Neuron (in vitro differentiated cells): ENCODE results near the gene TMBIM6.
"Not testable (repeated sequence)": the region's sequence is repeated elsewhere in the genome, so short reads cannot be mapped to it uniquely, and the experiment has no call there.

Experiments used
- H2AFZ ChIP-seq: one replicate; pipeline ENCODE4 v1.6.1; 2013; ENCODE audit warnings: low read depth, mild to moderate bottlenecking, inconsistent platforms, low read length, moderate library complexity
- H3K27me3 ChIP-seq: one replicate; pipeline ENCODE4 v1.6.1; 2013; ENCODE audit warnings: low read length; ENCODE audit not compliant: insufficient read depth
- H3K36me3 ChIP-seq: one replicate; pipeline ENCODE4 v1.6.1; 2013; ENCODE audit warnings: low read length; ENCODE audit not compliant: insufficient read depth
- H3K4me1 ChIP-seq: one replicate; pipeline ENCODE4 v1.6.1; 2013; ENCODE audit warnings: low read length; ENCODE audit not compliant: insufficient read depth
- H3K4me3 ChIP-seq: 2 replicates; pipeline ENCODE4 v1.5.1; 2013; ENCODE audit warnings: mild to moderate bottlenecking, low read length, moderate library complexity
- H3K9me3 ChIP-seq: one replicate; pipeline ENCODE4 v1.6.1; 2013; ENCODE audit warnings: low read length

TMBIM6 gene

DNA sequence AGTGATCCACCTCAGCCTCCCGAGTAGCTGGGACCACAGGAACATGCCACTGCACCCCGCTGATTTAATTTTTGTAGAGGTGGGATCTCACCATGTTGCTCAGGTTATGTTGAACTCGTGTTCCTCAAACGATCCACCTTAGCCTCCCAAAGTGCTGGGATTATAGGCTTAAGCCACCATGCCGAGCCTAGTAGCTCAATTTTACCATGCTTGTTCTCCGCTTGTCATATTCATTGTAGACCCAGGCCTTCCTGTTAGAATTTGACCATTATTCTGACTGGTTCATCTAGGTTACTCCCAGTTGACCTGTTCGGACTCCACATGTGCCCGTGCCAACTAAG lies 24.7 kb downstream of the TMBIM6 start:
- no peaks in the 10 kb centered on the region for H3K9me3 ChIP-seq
- H3K4me1 ChIP-seq: no peaks in the 10 kb centered on the region
- no peak overlapping the region for H3K4me3 ChIP-seq

GRCh38 chr12:49767333-49767732 lies 26.0 kb downstream of the TMBIM6 start:
- H2AFZ ChIP-seq: no peak overlapping the region
- no peaks in the 10 kb centered on the region for H3K27me3 ChIP-seq
- peaks cover 28% of the 10 kb centered on the region for H3K36me3 ChIP-seq
- H3K9me3 ChIP-seq: no peaks in the 10 kb centered on the region
- H3K4me3 ChIP-seq: no peak overlapping the region
- H3K4me1 ChIP-seq: no peaks in the 10 kb centered on the region

More for the DNA sequence above, 24.7 kb downstream of the TMBIM6 start:
- H3K27me3 ChIP-seq: no peaks in the 10 kb centered on the region
- H2AFZ ChIP-seq: no peak overlapping the region
- H3K36me3 ChIP-seq: peaks cover 40% of the 10 kb centered on the region

DNA sequence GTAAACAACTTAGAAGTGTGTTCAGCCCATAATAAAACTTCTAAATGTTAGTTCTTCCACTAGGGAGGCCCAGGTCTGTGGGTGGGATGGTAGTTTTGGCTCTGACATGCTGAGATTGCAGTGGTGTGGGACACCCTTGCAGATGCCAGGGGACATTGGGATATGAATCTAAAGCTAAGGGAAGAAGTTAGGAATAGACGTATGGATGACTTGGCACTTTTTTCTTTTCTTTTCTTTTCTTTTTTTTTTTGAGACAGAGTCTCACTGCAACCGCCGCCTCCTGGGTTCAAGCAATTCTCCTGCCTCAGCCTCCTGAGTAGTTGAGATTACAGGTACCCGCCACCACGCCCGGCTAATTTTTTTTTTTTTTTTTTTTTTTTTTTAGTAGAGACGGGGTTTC lies 31.7 kb downstream of the TMBIM6 start:
- not testable (repeated sequence) for H3K27me3 ChIP-seq, H2AFZ ChIP-seq, H3K4me3 ChIP-seq, H3K4me1 ChIP-seq, H3K36me3 ChIP-seq, H3K9me3 ChIP-seq

- H3K36me3 ChIP-seq: no peaks in the 10 kb centered on the region
- no peaks in the 10 kb centered on the region for H3K4me1 ChIP-seq
- no peaks in the 10 kb centered on the region for H3K27me3 ChIP-seq
- no peak overlapping the region for H2AFZ ChIP-seq
- H3K9me3 ChIP-seq: no peaks in the 10 kb centered on the region
- no peak overlapping the region for H3K4me3 ChIP-seq
These were observed 35.1 kb downstream of the TMBIM6 start for GRCh38 chr12:49776413-49776812.

DNA sequence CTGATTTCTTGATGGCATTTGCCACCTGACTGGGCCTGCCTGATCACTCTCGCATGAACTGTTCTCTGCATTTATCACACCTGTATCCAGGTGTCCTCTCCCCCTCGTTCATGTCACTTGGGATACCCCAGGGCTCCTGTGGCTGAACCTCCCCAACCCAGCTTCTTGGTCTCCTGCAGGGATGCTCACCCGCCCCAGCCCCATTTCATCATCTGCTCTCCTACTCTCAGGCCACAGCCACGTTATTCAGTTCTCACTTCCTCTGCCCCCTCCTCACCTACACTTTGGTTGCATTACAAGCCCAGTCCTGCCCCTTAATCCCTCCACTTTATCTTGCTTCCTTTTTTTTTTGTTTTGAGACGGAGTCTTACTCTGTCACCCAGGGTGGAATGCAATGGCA lies 35.5 kb downstream of the TMBIM6 start:
- Histone ChIP-seq H3K4me3 (no peak overlapping the region), H3K9me3 (no peaks in the 10 kb centered on the region), H2AFZ (no peak overlapping the region), H3K27me3 (no peaks in the 10 kb centered on the region), H3K36me3 (no peaks in the 10 kb centered on the region), H3K4me1 (no peaks in the 10 kb centered on the region)

DNA sequence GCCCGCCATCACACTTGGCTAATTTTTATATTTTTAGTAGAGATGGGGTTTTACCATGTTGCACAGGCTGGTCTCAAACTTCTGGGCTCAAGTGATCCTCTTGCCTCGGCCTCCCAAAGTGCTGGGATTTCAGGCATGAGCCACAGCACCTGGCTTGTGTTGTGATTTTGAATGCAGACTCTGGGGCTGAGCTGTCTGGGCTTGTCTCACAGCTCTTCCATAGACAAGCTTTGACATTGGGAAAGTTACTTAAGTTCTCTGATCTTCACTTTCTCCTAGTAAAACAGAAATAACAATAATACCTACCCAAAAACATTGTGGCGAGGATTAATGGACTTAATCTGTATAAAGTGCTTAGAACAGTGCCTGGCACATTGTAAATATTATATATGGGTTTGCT lies 36.0 kb downstream of the TMBIM6 start:
- H3K4me3 ChIP-seq: no peak overlapping the region
- no peak overlapping the region for H2AFZ ChIP-seq
- no peaks in the 10 kb centered on the region for H3K9me3 ChIP-seq
- no peaks in the 10 kb centered on the region for H3K4me1 ChIP-seq
- H3K36me3 ChIP-seq: no peaks in the 10 kb centered on the region
- no peaks in the 10 kb centered on the region for H3K27me3 ChIP-seq

DNA sequence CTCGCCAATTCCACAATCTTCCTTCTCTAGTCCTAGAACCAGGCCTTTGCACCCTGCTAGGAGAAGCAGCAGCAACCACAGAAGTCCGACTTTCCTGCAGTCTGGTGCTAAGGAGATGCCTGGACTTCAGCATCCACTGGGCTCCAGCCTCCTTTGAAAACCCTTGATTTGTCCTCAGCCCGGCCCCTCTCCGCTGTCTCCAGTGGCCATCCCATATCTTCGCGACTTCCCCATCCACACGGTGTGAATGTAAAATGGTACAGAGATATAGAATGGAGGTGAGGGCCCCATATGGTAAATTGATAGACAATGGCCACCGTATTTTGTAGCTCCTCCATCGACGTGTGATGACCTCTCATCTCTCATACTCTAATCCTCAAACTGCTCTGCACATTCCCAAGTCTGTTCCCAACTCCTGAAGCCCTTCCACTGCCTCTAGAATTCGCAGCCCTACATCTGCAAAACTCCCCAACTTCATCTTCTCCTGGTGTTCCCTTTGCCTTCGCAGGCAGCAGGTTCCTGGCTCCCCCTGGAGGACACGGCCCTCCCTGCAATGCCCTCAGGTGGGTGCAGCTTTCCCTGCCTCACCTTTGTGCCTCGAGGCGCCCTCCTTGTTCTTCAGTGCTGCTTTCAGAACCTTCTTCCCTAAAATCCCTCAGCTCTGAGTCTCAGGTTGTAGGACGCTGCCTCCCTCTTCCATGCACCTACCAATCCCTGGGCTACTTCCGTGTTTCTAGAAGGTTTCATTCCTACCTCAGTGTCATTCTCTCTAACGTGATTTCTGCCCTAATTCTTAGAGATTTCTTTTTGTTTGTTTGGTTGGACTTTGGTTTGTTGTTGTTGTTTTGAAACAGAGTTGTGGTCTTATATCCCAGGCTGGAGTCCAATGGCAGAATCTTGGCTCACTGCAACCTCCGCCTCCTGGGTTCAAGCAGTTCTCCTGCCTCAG lies 36.7 kb downstream of the TMBIM6 start:
- Histone ChIP-seq H3K9me3 (no peaks in the 10 kb centered on the region), H3K36me3 (no peaks in the 10 kb centered on the region), H2AFZ (no peak overlapping the region), H3K4me1 (no peaks in the 10 kb centered on the region), H3K4me3 (no peak overlapping the region), H3K27me3 (no peaks in the 10 kb centered on the region)

GRCh38 chr12:49779581-49779980 lies 38.2 kb downstream of the TMBIM6 start:
- H2AFZ ChIP-seq: no peak overlapping the region
- no peak overlapping the region for H3K4me3 ChIP-seq
- no peaks in the 10 kb centered on the region for H3K9me3 ChIP-seq
- H3K4me1 ChIP-seq: peaks cover 13% of the 10 kb centered on the region
- H3K27me3 ChIP-seq: no peaks in the 10 kb centered on the region
- no peaks in the 10 kb centered on the region for H3K36me3 ChIP-seq

DNA sequence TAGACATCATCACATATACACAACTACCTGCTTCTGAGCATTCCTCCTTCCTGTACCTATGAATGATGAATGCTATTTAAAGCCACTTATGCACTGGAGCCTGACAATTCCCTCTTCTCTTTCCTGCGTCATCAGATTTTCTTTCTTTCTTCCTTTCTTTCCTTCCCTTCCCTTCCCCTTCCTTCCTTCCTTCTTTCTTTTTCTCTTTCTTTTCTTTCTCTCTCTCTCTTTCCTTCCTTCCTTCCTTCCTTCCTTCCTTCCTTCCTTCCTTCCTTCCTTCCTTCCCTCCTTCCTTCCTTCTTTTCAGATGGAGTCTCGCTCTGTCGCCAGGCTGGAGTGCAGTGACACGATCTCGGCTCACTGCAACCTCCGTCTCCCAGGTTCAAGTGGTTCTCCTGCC lies 39.6 kb downstream of the TMBIM6 start:
- H3K36me3 ChIP-seq, H2AFZ ChIP-seq, H3K4me3 ChIP-seq, H3K9me3 ChIP-seq, H3K27me3 ChIP-seq: not testable (repeated sequence)
- H3K4me1 ChIP-seq: peaks cover 14% of the 10 kb centered on the region

DNA sequence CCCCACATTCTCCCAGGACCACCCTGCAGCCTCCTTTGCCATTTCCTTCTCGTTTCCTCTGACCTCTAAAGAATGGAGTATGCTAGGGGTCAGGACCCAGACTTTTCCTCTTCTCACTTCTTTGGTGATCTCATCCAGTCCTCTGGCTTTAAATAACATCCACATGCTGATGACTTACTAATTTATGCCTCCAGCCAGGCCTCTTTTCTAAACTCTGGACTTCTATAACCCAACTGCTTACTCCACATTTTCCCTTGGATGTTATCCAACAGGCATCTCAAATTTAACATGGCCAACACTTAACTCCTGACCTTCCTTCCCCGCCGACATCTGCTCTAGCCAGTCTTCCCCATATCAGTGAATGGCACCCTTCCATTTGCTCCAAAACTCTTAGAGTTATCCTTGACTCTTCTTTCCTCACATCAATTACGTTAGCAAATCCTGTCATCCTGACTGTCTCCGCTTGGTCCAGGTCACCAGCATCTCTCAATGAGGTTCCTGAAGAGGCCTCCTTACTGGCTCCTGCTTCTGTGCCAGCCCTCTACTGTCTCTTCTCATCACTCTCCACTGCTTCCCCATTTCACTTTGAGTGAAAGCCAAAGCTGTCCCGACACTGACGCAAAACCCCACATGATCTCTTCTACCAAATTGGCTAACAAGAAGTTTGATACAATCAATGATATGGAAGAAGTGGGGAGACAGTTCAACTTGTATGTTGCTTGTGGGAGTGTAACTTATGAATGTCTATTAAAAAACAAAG lies 42.7 kb downstream of the TMBIM6 start:
- no peaks in the 10 kb centered on the region for H3K36me3 ChIP-seq
- H3K9me3 ChIP-seq: no peaks in the 10 kb centered on the region
- peaks cover 14% of the 10 kb centered on the region for H3K4me1 ChIP-seq
- no peaks in the 10 kb centered on the region for H3K27me3 ChIP-seq
- H3K4me3 ChIP-seq: no peak overlapping the region
- no peak overlapping the region for H2AFZ ChIP-seq

DNA sequence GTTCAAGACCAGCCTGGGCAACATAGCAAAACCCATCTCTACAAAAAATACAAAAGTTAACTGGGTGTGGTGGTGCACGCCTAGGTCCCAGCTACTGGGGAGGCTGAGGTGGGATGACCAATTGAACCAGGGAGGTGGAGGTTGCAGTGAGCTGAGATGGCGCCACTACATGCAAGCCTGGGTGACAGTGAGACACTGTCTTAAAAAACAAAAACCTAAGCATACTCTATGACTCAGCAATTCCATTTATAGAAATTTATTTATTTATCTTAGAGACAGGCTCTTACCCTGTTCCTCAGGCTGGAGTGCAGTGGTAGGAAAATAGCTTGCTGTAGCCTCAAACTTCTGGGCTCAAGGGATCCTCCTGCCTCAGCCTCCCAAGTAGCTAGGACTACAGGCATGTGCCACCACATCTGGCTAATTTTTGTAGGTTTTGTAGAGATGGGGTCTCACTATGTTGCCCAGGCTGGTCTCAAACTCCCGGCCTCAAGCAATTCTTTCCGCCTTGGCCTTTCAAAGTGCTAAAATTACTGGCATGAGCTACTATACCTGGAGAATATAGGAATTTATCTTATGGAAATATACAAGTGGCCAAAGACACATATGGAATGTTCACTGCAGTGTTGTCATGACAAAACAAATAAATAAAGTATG lies 43.5 kb downstream of the TMBIM6 start:
- H2AFZ ChIP-seq: no peak overlapping the region
- H3K9me3 ChIP-seq: no peaks in the 10 kb centered on the region
- H3K27me3 ChIP-seq: no peaks in the 10 kb centered on the region
- no peaks in the 10 kb centered on the region for H3K36me3 ChIP-seq
- peaks cover 14% of the 10 kb centered on the region for H3K4me1 ChIP-seq
- H3K4me3 ChIP-seq: no peak overlapping the region

- H3K36me3 ChIP-seq: peaks cover 8% of the 10 kb centered on the region
- H3K4me3 ChIP-seq: no peak overlapping the region
- no peaks in the 10 kb centered on the region for H3K9me3 ChIP-seq
- H3K4me1 ChIP-seq: peaks cover 14% of the 10 kb centered on the region
- no peaks in the 10 kb centered on the region for H3K27me3 ChIP-seq
- no peak overlapping the region for H2AFZ ChIP-seq
These were observed 46.3 kb downstream of the TMBIM6 start for GRCh38 chr12:49787672-49788071.

DNA sequence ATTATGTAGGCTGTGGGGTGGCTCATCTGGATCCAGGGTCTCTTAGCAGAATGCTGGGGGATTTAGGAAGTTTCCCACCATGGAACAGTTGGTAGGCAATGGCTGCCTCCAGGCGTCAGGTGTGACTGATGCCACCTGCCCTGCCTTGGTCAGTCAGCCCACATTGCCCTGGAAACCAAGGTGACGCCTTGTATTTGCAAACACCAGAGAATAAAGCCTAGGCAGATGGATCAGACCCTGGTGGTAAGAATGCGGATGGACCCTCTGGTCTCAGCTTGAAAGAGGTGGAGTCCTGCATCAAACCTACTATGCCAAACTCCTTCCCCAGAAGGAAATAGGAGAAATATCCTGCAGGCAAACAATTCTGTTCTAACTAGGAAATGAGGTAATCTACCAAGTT lies 48.6 kb downstream of the TMBIM6 start:
- Histone ChIP-seq H3K27me3 (no peaks in the 10 kb centered on the region), H3K9me3 (no peaks in the 10 kb centered on the region), H3K4me3 (no peak overlapping the region), H3K36me3 (peaks cover 24% of the 10 kb centered on the region), H2AFZ (no peak overlapping the region), H3K4me1 (no peaks in the 10 kb centered on the region)
